ENCODE results near the gene LIN54. TPM values are rescaled to one million over a fixed set of nuclear protein-coding genes. Genes with fewer than 3 reads are reported as not detected.

Gene LIN54
- 6.4 and 8.0 TPM in 2 replicates for polyA plus RNA-seq (2012; rRNA removed)
- 7.4 and 7.5 TPM in 2 replicates for polyA plus RNA-seq (2012; cell fraction: cytosol; rRNA removed)
- polyA plus RNA-seq (2012; cell fraction: nucleus; rRNA removed): 2.4 and 5.7 TPM in 2 replicates

- peak; percentile 88 for DNase-seq
- H4K20me1 ChIP-seq (ENCODE audit: insufficient read depth): no peaks in the 10 kb centered on the region
- CTCF ChIA-PET: interaction anchor here (0.7 to 1.7 kb wide), 4 partner anchors 29 to 250 kb away, joined by 3 to 4 read pairs (median 4); partner anchors contain the start of gene THAP9
Observed at GRCh38 chr4:83010522-83011318, at the start of gene LIN54. LIN54 (minus strand) TSS chr4:83010823; CDS start chr4:82984844, 25,979 bp downstream.

More at GRCh38 chr4:83010522-83011318, at the start of gene LIN54:
- no peaks in the 10 kb centered on the region for H3K27me3 ChIP-seq (ENCODE audit: insufficient read depth)
- H3F3A ChIP-seq (replicated peaks; ENCODE audit: insufficient read depth): peaks cover 18% of the 10 kb centered on the region
- peak within 1 kb of the TSS; percentile 82 to 85 for H3K27ac ChIP-seq (ENCODE audit: low read depth in 2 of 2, low read length in 1 of 2)
- H3K4me1 ChIP-seq (ENCODE audit: control insufficient read depth in 1 of 2, insufficient read depth in 2 of 2, low read depth in 1 of 2, low read length in 1 of 2): peaks cover 4 to 12% of the 10 kb centered on the region in 2 experiments; a peak in 2 of 4 replicates
- POLR2A ChIA-PET: interaction anchor here (3.9 kb wide), 1 partner anchor 24 kb away, joined by 34 read pairs; the partner anchor contains the start of gene COPS4
- no peaks in the 10 kb centered on the region for H3K9me2 ChIP-seq
- 0% methylated on average over 14 of the region's 54 CpGs for WGBS (ENCODE audit: low lambda C conversion rate)
- peaks cover 68% of the 10 kb centered on the region for H3K79me2 ChIP-seq (ENCODE audit: insufficient read depth)
- H2AFZ ChIP-seq (ENCODE audit: low read depth): peak within 1 kb of the TSS; percentile 92
- peak within 1 kb of the TSS; percentile 98 for H3K4me2 ChIP-seq
- peak within 1 kb of the TSS; percentile 88 to 95 for H3K4me3 ChIP-seq (ENCODE audit: low read depth in 2 of 2, low read length in 1 of 2)
- H3K36me3 ChIP-seq (replicated peaks in 1 of 2; ENCODE audit: control insufficient read depth in 1 of 2, insufficient read depth in 2 of 2, low read length in 1 of 2): no peaks in the 10 kb centered on the region
- H3K9me3 ChIP-seq: no peaks in the 10 kb centered on the region
- peak within 1 kb of the TSS; percentile 90 for H3K9ac ChIP-seq
- TF ChIP-seq GATA2 (CRISPR knock-in tag; IDR thresholded peaks at IDR 0.05) (no peak), EZH2phosphoT487 (IDR thresholded peaks at IDR 0.05; ENCODE audit: borderline replicate concordance, low read depth) (no peak), MAX (IDR thresholded peaks at IDR 0.05; ENCODE audit: low read depth) (no peak), GABPA (IDR thresholded peaks at IDR 0.05; ENCODE audit: low read depth) (peak; percentile 30; the same call in 1 of the 2 replicates), IRF3 (IDR thresholded peaks at IDR 0.05; ENCODE audit: low read depth, low read length) (no peak), RXRA (IDR thresholded peaks at IDR 0.05; ENCODE audit: borderline replicate concordance, low read depth) (no peak), SIN3A (IDR thresholded peaks at IDR 0.05; ENCODE audit: borderline replicate concordance, low read depth, low read length) (peak; percentile 92), CHD2 (IDR thresholded peaks at IDR 0.05; ENCODE audit: low read length, partially characterized antibody) (no peak), USF2 (IDR thresholded peaks at IDR 0.05; ENCODE audit: borderline replicate concordance, low read depth, low read length) (no peak), MEF2A (IDR thresholded peaks at IDR 0.05; ENCODE audit: borderline replicate concordance, low read depth) (no peak), TAF1 (IDR thresholded peaks at IDR 0.05; ENCODE audit: borderline replicate concordance, low read depth, low read length) (no peak; the same call in 1 of the 2 replicates), NFIC (IDR thresholded peaks at IDR 0.05; ENCODE audit: borderline replicate concordance) (no peak), POLR2AphosphoS5 (IDR thresholded peaks at IDR 0.05; ENCODE audit: low read depth, low read length) (no peak; the same call in 1 of the 2 replicates), RCOR1 (IDR thresholded peaks at IDR 0.05; ENCODE audit: low read length) (0 out of 2 replicates have a peak, but pooled peaks have one; percentile 4), EP300 (IDR thresholded peaks at IDR 0.05; ENCODE audit: borderline replicate concordance in 1 of 2, low read depth in 1 of 2, low read length in 1 of 2) (no peak), ELF1 (IDR thresholded peaks at IDR 0.05) (no peak), FOXJ3 (CRISPR knock-in tag; IDR thresholded peaks at IDR 0.05) (no peak), PBX3 (IDR thresholded peaks at IDR 0.05) (no peak), FOSL2 (IDR thresholded peaks at IDR 0.05; ENCODE audit: borderline replicate concordance, low read depth) (no peak), REST (IDR thresholded peaks at IDR 0.05; ENCODE audit: low read depth, low read length) (no peak), YY1 (IDR thresholded peaks at IDR 0.05; ENCODE audit: low read depth) (peak; percentile 81), MXI1 (IDR thresholded peaks at IDR 0.05; ENCODE audit: low read depth, low read length) (peak; percentile 92)
